SK-N-SH treated with all-trans-retinoic acid at 6 μM for 48 hours (cell line): ENCODE data around the gene ZNF519.

Experiments
- ARNTL ChIP-seq: fragments of 450-650 bp; formaldehyde crosslinking; IDR thresholded peaks from 2 replicates; pipeline ENCODE4 v1.5.0; 2020; ENCODE audit warnings: low read depth, mild to moderate bottlenecking, moderate library complexity, borderline replicate concordance
- CSDC2 ChIP-seq: fragments of 250-450 bp; sonication (Bioruptor Pico); IDR thresholded peaks from 2 replicates; pipeline ENCODE4 v1.5.0; 2020; ENCODE audit warnings: mild to moderate bottlenecking, moderate library complexity
- GLIS3 ChIP-seq: fragments of 250-450 bp; sonication (Bioruptor Pico); IDR thresholded peaks from 2 replicates; pipeline ENCODE4 v1.5.0; 2020; ENCODE audit warnings: mild to moderate bottlenecking, moderate library complexity
- ISL1 ChIP-seq: fragments of 250-450 bp; sonication (Bioruptor Pico); IDR thresholded peaks from 2 replicates; pipeline ENCODE4 v2.1.2; 2022; ENCODE audit warnings: mild to moderate bottlenecking, moderate library complexity
- PPARA ChIP-seq: fragments of 250-450 bp; sonication (Bioruptor Pico); IDR thresholded peaks from 2 replicates; pipeline ENCODE4 v1.5.0; 2020; ENCODE audit warnings: mild to moderate bottlenecking, borderline replicate concordance
- RARB ChIP-seq: fragments of 250-450 bp; sonication (Bioruptor Pico); IDR thresholded peaks from 2 replicates; pipeline ENCODE4 v1.8.0; 2021; ENCODE audit warnings: mild to moderate bottlenecking, moderate library complexity
- TCF4 ChIP-seq: fragments of 250-450 bp; sonication (Bioruptor Pico); IDR thresholded peaks from 2 replicates; pipeline ENCODE4 v1.8.0; 2021; ENCODE audit warnings: mild to moderate bottlenecking, moderate library complexity, borderline replicate concordance
- ZFP3 ChIP-seq: fragments of 250-450 bp; sonication (Bioruptor Pico); IDR thresholded peaks from 2 replicates; pipeline ENCODE4 v1.5.0; 2020; ENCODE audit warnings: mild to moderate bottlenecking, moderate library complexity
- ZFP30 ChIP-seq: fragments of 450-650 bp; formaldehyde crosslinking; IDR thresholded peaks from 2 replicates; pipeline ENCODE4 v1.5.0; 2022; ENCODE audit warnings: mild to moderate bottlenecking, moderate library complexity
- ZNF70 ChIP-seq: fragments of 450-650 bp; formaldehyde crosslinking; IDR thresholded peaks from 2 replicates; pipeline ENCODE4 v1.5.0; 2020; ENCODE audit warnings: mild to moderate bottlenecking, moderate library complexity
- TF ChIP-seq, protein P1 (sequence below): fragments of 250-450 bp; sonication (Bioruptor Pico); IDR thresholded peaks from 2 replicates; pipeline ENCODE4 v1.8.0; 2020; ENCODE audit warnings: mild to moderate bottlenecking, moderate library complexity, borderline replicate concordance
- TF ChIP-seq, protein P2 (sequence below): fragments of 250-450 bp; sonication (Bioruptor Pico); IDR thresholded peaks from 2 replicates; pipeline ENCODE4 v1.5.0; 2020; ENCODE audit warnings: mild to moderate bottlenecking, moderate library complexity

DNA sequence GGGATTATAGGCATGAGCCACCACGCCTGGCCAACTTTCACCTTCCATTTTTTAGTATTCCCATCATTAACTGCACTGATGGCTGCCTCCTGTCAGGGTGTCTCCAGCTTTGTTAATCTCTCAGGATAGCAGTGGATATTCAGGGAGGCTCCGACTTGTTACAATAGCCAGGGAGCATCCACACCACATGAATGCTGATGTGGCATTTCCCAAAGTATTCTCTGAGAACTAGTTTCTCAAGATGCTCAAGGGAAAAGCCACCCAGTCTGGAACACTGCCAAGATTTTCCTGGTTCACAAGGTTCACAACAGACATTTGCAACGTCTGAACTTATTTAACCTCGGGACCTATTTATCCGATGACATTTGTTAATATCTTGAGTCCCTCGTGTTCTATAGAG lies 33.8 kb downstream of the ZNF519 start:
- TF ChIP-seq, protein P1, sequence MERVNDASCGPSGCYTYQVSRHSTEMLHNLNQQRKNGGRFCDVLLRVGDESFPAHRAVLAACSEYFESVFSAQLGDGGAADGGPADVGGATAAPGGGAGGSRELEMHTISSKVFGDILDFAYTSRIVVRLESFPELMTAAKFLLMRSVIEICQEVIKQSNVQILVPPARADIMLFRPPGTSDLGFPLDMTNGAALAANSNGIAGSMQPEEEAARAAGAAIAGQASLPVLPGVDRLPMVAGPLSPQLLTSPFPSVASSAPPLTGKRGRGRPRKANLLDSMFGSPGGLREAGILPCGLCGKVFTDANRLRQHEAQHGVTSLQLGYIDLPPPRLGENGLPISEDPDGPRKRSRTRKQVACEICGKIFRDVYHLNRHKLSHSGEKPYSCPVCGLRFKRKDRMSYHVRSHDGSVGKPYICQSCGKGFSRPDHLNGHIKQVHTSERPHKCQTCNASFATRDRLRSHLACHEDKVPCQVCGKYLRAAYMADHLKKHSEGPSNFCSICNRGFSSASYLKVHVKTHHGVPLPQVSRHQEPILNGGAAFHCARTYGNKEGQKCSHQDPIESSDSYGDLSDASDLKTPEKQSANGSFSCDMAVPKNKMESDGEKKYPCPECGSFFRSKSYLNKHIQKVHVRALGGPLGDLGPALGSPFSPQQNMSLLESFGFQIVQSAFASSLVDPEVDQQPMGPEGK = no peak
- TF ChIP-seq ARNTL (CRISPR knock-in tag) (no peak), ZNF70 (CRISPR knock-in tag) (no peak), RARB (CRISPR knock-in tag) (no peak), ZFP30 (CRISPR knock-in tag) (no peak), ISL1 (CRISPR knock-in tag) (no peak), PPARA (CRISPR knock-in tag) (no peak), ZFP3 (no peak), TCF4 (CRISPR knock-in tag) (no peak), GLIS3 (CRISPR knock-in tag) (no peak), CSDC2 (no peak)
- TF ChIP-seq, protein P2, sequence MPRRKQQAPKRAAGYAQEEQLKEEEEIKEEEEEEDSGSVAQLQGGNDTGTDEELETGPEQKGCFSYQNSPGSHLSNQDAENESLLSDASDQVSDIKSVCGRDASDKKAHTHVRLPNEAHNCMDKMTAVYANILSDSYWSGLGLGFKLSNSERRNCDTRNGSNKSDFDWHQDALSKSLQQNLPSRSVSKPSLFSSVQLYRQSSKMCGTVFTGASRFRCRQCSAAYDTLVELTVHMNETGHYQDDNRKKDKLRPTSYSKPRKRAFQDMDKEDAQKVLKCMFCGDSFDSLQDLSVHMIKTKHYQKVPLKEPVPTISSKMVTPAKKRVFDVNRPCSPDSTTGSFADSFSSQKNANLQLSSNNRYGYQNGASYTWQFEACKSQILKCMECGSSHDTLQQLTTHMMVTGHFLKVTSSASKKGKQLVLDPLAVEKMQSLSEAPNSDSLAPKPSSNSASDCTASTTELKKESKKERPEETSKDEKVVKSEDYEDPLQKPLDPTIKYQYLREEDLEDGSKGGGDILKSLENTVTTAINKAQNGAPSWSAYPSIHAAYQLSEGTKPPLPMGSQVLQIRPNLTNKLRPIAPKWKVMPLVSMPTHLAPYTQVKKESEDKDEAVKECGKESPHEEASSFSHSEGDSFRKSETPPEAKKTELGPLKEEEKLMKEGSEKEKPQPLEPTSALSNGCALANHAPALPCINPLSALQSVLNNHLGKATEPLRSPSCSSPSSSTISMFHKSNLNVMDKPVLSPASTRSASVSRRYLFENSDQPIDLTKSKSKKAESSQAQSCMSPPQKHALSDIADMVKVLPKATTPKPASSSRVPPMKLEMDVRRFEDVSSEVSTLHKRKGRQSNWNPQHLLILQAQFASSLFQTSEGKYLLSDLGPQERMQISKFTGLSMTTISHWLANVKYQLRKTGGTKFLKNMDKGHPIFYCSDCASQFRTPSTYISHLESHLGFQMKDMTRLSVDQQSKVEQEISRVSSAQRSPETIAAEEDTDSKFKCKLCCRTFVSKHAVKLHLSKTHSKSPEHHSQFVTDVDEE (CRISPR knock-in tag) = no peak
